Measurements from ENCODE around the gene RPS25. TPM values are rescaled to one million over a fixed set of nuclear protein-coding genes. Genes with fewer than 3 reads are reported as not detected.
"Not testable (repeated sequence)": the region's sequence is repeated elsewhere in the genome, so short reads cannot be mapped to it uniquely, and the experiment has no call there.

RPS25 gene
- total RNA-seq, 1 donor from 2014 or later: 1,353 TPM

DNA sequence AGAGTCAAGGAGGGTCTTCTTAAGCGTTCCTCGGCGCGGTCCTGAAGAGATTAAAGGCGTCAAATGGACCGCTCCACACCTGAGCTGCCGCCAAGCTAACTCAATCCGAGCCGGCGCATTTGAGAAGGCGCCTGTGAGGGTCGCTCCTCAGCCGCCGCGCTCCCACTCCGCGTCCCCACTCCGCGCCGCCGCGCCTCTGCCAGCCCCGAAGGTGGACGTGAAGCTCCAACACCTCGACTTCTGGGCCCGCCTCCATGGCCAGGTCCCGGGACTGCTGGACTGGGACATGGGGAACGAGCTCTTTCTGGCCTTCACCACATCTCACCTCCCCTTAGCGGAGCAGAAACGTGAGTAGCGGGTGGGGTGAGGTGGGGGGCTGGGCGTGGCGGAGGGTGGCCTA is 46.5 kb downstream of the RPS25 start, which contains the start of gene FOXR1:
FOXR1 (plus strand) TSS at position 116 of the 400 bp plus-strand sequence; CDS start at position 287, 171 bp downstream.
- DNase-seq (ENCODE audit: low spot score): no peak

DNA sequence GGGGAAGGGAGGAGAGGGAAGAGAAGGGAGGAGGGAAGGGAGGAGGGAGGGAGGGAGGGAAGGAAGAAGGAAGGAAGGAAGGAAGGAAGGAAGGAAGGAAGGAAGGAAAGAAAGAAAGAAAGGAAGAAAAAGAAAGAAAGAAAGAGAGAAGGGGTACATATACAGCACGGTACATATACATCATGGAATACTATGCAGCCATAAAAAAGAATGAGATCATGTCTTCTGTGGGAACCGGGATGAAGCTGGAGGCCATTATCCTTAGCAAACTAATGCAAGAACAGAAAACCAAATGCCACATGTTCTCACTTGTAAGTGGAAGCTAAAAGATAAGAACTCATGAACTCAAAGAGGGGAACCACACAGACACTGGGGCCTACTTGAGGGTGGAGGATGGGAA is 48.6 kb downstream of the RPS25 start:
- not testable (repeated sequence) for DNase-seq (ENCODE audit: low spot score)

Other genes starting within 250 kb of the RPS25 start
- 174 TPM for gene DDX6, start 227.2 kb downstream of the RPS25 start, total RNA-seq
- not detected for gene CXCR5, start 134.5 kb downstream of the RPS25 start, total RNA-seq
- gene BCL9L, start 92.4 kb downstream of the RPS25 start, total RNA-seq: 87.8 TPM
- gene UPK2, start 62.0 kb downstream of the RPS25 start, total RNA-seq: 240 TPM
- not detected for gene FOXR1, start 46.6 kb downstream of the RPS25 start, total RNA-seq
- 51.6 TPM for gene CENATAC, start 20.2 kb downstream of the RPS25 start, total RNA-seq
- 72.4 TPM for gene TRAPPC4, start 423 bp upstream of the RPS25 start, total RNA-seq
- gene SLC37A4, start 12.5 kb upstream of the RPS25 start, total RNA-seq: 16.9 TPM
- 162 TPM for gene HYOU1, start 38.9 kb upstream of the RPS25 start, total RNA-seq
- gene VPS11, start 49.5 kb upstream of the RPS25 start, total RNA-seq: 38.6 TPM
- 26.4 TPM for gene HMBS, start 66.5 kb upstream of the RPS25 start, total RNA-seq
- 45.4 TPM for gene DPAGT1, start 83.5 kb upstream of the RPS25 start, total RNA-seq
- 10.1 TPM for gene C2CD2L, start 89.0 kb upstream of the RPS25 start, total RNA-seq
- 28.8 TPM for gene HINFP, start 103.2 kb upstream of the RPS25 start, total RNA-seq
- 0.42 TPM for gene ABCG4, start 130.7 kb upstream of the RPS25 start, total RNA-seq
- gene NLRX1, start 150.4 kb upstream of the RPS25 start, total RNA-seq: 31.5 TPM
- gene NHERF4, start 167.1 kb upstream of the RPS25 start, total RNA-seq: 1.7 TPM
- gene CBL, start 188.0 kb upstream of the RPS25 start, total RNA-seq: 17.9 TPM